Retinal pigment epithelial cell (primary cell): ENCODE data around the gene CAVIN1.

Source experiments
- DNase-seq: peaks from one replicate; pipeline ENCODE4 v3.0.0-alpha.2; 2010; ENCODE audit warnings: low read depth
- H3K4me3 ChIP-seq: 2 replicates; pipeline ENCODE4 v1.5.1; 2011; ENCODE audit warnings: mild to moderate bottlenecking, low read length, control low read depth, moderate library complexity
- TF ChIP-seq, protein P1 (sequence below): conservative IDR thresholded peaks from 2 replicates; pipeline ENCODE4 v1.5.1; 2011; ENCODE audit warnings: low read depth, low read length, control low read depth, inconsistent platforms

The CAVIN1 gene

GRCh38 chr17:42422958-42423712 lies at the start of gene CAVIN1:
Gene CAVIN1 (minus strand): TSS chr17:42423256. CDS start chr17:42423097, 159 bp downstream.
- peak; percentile 82 for DNase-seq
- TF ChIP-seq, protein P1, sequence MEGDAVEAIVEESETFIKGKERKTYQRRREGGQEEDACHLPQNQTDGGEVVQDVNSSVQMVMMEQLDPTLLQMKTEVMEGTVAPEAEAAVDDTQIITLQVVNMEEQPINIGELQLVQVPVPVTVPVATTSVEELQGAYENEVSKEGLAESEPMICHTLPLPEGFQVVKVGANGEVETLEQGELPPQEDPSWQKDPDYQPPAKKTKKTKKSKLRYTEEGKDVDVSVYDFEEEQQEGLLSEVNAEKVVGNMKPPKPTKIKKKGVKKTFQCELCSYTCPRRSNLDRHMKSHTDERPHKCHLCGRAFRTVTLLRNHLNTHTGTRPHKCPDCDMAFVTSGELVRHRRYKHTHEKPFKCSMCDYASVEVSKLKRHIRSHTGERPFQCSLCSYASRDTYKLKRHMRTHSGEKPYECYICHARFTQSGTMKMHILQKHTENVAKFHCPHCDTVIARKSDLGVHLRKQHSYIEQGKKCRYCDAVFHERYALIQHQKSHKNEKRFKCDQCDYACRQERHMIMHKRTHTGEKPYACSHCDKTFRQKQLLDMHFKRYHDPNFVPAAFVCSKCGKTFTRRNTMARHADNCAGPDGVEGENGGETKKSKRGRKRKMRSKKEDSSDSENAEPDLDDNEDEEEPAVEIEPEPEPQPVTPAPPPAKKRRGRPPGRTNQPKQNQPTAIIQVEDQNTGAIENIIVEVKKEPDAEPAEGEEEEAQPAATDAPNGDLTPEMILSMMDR = no peak
- H3K4me3 ChIP-seq = peak within 1 kb of the TSS; percentile 92

- TF ChIP-seq, protein P1 = no peak
- no peak overlapping the region for H3K4me3 ChIP-seq
- no peak for DNase-seq
Measured at GRCh38 chr17:42467889-42468288, 44.8 kb upstream of the CAVIN1 start.

DNA sequence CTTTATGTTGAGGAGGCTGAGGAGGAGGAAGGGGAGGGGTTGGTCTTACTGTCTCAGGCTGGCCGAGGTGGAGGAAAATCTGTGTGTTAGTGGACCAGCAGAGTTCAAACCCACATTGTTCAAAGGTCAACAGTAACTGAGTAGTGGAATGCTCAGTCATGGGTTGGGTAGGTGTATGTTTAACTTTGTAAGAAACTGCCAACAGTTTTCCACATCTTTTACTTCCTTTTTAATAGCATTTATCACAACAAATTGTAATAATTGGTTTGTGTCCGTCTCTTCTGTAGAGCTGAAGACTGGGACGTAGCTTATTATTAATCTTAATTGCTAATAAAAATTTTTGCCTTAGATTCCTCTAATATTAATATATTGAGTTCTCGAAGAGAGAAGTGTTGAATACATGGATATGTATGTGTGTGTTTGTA lies 40.9 kb upstream of the CAVIN1 start:
- DNase-seq = no peak
- H3K4me3 ChIP-seq = no peak overlapping the region
- TF ChIP-seq, protein P1 = no peak

GRCh38 chr17:42460371-42460770 lies 37.3 kb upstream of the CAVIN1 start:
- TF ChIP-seq, protein P1 = no peak
- no peak for DNase-seq
- peak overlapping the region; percentile 89 for H3K4me3 ChIP-seq

GRCh38 chr17:42459801-42460281 lies 36.8 kb upstream of the CAVIN1 start:
- TF ChIP-seq, protein P1 = no peak
- DNase-seq = no peak
- peak overlapping the region; percentile 89 for H3K4me3 ChIP-seq

- DNase-seq = no peak
- H3K4me3 ChIP-seq = peak overlapping the region; percentile 89
- TF ChIP-seq, protein P1 = peak; percentile 40
Measured at GRCh38 chr17:42459256-42459800, 36.3 kb upstream of the CAVIN1 start.
